Neural crest cell (in vitro differentiated cells): Measurements from ENCODE around the gene GLIS1. TPM values are rescaled to one million over a fixed set of nuclear protein-coding genes. Genes with fewer than 3 reads are reported as not detected.
"Not testable (repeated sequence)": the region's sequence is repeated elsewhere in the genome, so short reads cannot be mapped to it uniquely, and the experiment has no call there.

ENCODE experiments used
- DNase-seq: peaks from one replicate; pipeline ENCODE4 v3.0.0; 2021; ENCODE audit warnings: low read depth, mixed read lengths, low spot score
- H3K27ac Mint-ChIP-seq: one replicate; pipeline ENCODE4 v1.8.0; 2021; ENCODE audit warnings: mild to moderate bottlenecking, mixed read lengths; ENCODE audit not compliant: unreplicated experiment
- H3K27me3 Mint-ChIP-seq: 2 replicates; pipeline ENCODE4 v1.8.0; 2021; ENCODE audit warnings: low read depth, mild to moderate bottlenecking, mixed read lengths
- H3K36me3 Mint-ChIP-seq: 2 replicates; pipeline ENCODE4 v1.8.0; 2021; ENCODE audit warnings: low read depth, mild to moderate bottlenecking, mixed read lengths
- H3K4me1 Mint-ChIP-seq: 2 replicates; pipeline ENCODE4 v1.8.0; 2021; ENCODE audit warnings: mixed read lengths
- H3K4me3 Mint-ChIP-seq: one replicate; pipeline ENCODE4 v1.8.0; 2021; ENCODE audit warnings: mild to moderate bottlenecking, mixed read lengths
- H3K9me3 Mint-ChIP-seq: 2 replicates; pipeline ENCODE4 v1.8.0; 2021; ENCODE audit warnings: mixed read lengths
- total RNA-seq: library from RNA; stranded (reverse); gene quantifications from 2 replicates; pipeline ENCODE4 v1.2.1, GENCODE V29; 2021
- TF ChIP-seq, protein P1 (sequence below): fragments of 200-600 bp; sonication (generic); conservative IDR thresholded peaks from 2 replicates; pipeline ENCODE4 v1.5.0; 2021; ENCODE audit warnings: antibody characterized with exemption, mild to moderate bottlenecking

GLIS1 gene
- total RNA-seq, 1 donor from 2014 or later = not detected

GRCh38 chr1:53557830-53558738 is 180.9 kb downstream of the GLIS1 start:
- H3K36me3 Mint-ChIP-seq = no peaks in the 10 kb centered on the region
- no peak overlapping the region for H3K27ac Mint-ChIP-seq
- DNase-seq = no peak

DNA sequence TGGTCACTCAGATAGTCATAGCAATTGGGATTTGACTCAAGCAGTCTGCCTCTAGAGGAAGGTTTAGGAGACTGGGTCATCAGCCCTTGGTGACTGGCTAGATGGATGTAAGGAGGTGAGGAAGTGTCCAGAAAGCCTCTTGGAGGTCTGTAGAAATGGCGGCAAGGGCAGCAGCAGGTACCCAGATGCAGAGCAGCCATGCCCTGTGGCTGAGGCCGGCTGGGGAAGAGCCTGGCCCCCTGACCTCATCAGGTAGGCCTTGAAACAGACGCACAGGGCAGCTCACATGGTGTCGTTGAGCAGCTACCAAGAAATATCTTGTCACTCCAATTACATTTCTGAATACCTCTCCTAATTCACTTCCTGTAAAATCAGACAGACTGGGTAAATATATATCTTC is 181.6 kb downstream of the GLIS1 start:
- H3K9me3 Mint-ChIP-seq = no peaks in the 10 kb centered on the region
- no peak overlapping the region for H3K27ac Mint-ChIP-seq
- TF ChIP-seq, protein P1, sequence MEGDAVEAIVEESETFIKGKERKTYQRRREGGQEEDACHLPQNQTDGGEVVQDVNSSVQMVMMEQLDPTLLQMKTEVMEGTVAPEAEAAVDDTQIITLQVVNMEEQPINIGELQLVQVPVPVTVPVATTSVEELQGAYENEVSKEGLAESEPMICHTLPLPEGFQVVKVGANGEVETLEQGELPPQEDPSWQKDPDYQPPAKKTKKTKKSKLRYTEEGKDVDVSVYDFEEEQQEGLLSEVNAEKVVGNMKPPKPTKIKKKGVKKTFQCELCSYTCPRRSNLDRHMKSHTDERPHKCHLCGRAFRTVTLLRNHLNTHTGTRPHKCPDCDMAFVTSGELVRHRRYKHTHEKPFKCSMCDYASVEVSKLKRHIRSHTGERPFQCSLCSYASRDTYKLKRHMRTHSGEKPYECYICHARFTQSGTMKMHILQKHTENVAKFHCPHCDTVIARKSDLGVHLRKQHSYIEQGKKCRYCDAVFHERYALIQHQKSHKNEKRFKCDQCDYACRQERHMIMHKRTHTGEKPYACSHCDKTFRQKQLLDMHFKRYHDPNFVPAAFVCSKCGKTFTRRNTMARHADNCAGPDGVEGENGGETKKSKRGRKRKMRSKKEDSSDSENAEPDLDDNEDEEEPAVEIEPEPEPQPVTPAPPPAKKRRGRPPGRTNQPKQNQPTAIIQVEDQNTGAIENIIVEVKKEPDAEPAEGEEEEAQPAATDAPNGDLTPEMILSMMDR = no peak
- H3K4me1 Mint-ChIP-seq = peaks cover 5% of the 10 kb centered on the region
- no peak for DNase-seq
- no peak overlapping the region for H3K4me3 Mint-ChIP-seq
- no peaks in the 10 kb centered on the region for H3K36me3 Mint-ChIP-seq
- H3K27me3 Mint-ChIP-seq = no peaks in the 10 kb centered on the region

More at GRCh38 chr1:53557830-53558738, 180.9 kb downstream of the GLIS1 start:
- Mint-ChIP-seq H3K4me3 (no peak overlapping the region), H3K9me3 (no peaks in the 10 kb centered on the region), H3K27me3 (no peaks in the 10 kb centered on the region), H3K4me1 (peaks cover 5% of the 10 kb centered on the region)
- TF ChIP-seq, protein P1 = no peak

- peaks cover 2% of the 10 kb centered on the region for H3K27me3 Mint-ChIP-seq
- TF ChIP-seq, protein P1 = no peak
- no peak for DNase-seq
These were observed 182.2 kb downstream of the GLIS1 start for GRCh38 chr1:53556657-53557227.

DNA sequence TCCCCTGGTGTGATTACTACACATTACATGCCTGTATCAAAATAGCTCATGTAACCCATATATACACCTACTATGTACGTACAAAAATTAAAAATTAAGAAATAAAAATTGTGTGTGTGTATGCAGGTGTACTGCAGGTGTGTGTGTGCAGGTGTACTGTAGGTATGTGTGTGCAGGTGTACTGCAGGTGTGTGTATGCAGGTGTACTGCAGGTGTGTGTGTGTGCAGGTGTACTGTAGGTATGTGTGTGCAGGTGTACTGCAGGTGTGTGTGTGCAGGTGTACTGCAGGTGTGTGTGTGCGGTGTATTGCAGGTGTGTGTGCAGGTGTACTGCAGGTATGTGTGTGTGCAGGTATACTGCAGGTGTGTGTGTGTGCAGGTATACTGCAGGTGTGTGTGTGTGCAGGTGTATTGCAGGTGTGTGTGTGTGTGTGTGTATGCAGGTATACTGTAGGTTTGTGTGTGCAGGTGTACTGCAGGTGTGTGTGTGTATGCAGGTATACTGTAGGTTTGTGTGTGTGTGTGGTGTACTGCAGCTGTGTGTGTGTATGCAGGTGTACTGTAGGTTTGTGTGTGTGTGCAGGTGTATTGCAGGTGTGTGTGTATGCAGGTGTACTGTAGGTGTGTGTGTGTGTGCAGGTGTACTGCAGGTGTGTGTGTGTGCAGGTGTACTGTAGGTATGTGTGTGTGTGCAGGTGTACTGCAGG is 183.2 kb downstream of the GLIS1 start:
- not testable (repeated sequence) for H3K27me3 Mint-ChIP-seq, DNase-seq, H3K4me3 Mint-ChIP-seq, H3K9me3 Mint-ChIP-seq, H3K27ac Mint-ChIP-seq, H3K36me3 Mint-ChIP-seq, H3K4me1 Mint-ChIP-seq

More at GRCh38 chr1:53556657-53557227, 182.2 kb downstream of the GLIS1 start:
- Mint-ChIP-seq H3K9me3 (no peaks in the 10 kb centered on the region), H3K36me3 (no peaks in the 10 kb centered on the region), H3K4me1 (peaks cover 5% of the 10 kb centered on the region), H3K4me3 (no peak overlapping the region), H3K27ac (no peak overlapping the region)

DNA sequence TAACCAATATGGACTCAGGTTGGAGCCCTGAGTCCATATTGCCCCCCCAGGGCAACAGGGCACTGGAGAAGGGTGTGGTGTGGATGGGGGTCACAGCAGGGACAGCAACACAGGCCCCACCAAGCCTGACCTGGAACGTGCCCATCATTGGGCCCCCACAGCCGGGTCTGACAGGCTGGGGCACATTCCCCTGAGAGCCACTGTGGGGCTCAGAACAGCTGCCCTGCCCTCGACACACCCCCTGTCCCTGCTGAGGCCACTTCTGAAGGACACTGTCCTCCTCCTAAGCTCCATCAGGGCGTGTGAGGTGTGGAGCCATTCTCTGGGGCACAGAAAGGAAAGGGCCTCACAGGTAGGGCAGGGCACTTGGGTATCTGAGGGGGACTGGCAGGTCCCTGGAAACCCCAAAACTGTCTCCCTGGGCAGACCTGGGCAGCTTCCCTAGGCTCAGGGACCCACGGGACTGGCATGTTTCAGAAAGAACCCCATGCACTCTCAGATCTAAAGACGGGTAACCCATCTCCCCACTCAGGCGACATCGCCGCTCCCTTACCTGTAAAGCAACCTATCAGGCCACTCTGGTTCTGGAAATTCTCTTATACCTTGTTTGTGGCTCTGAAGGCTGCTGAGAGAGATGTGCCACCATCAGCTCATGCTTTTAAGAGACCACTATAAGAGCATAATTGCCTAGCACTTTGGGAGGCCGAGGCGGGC is 184.2 kb downstream of the GLIS1 start:
- no peaks in the 10 kb centered on the region for H3K9me3 Mint-ChIP-seq
- H3K36me3 Mint-ChIP-seq = no peaks in the 10 kb centered on the region
- no peak overlapping the region for H3K27ac Mint-ChIP-seq
- peaks cover 2% of the 10 kb centered on the region for H3K27me3 Mint-ChIP-seq
- DNase-seq = no peak
- H3K4me1 Mint-ChIP-seq = peaks cover 3% of the 10 kb centered on the region
- TF ChIP-seq, protein P1 = no peak
- H3K4me3 Mint-ChIP-seq = no peak overlapping the region
